Skeletal muscle tissue (tissue), 4 donors: ENCODE measurements around the gene PHF21A. TPM values are rescaled to one million over a fixed set of nuclear protein-coding genes. Genes with fewer than 3 reads are reported as not detected.
"Not testable (repeated sequence)": the region's sequence is repeated elsewhere in the genome, so short reads cannot be mapped to it uniquely, and the experiment has no call there.

Experiments used
- H3K27ac ChIP-seq: one replicate; pipeline ENCODE4 v1.7.0; 2013; ENCODE audit warnings: mild to moderate bottlenecking, low read depth, low read length, inconsistent platforms
- H3K27me3 ChIP-seq, 3 donors: one replicate each; pipeline ENCODE4 v1.7.0; 2013; ENCODE audit warnings: low read length in 3 of 3; ENCODE audit not compliant: control insufficient read depth in 3 of 3, insufficient read depth in 3 of 3
- H3K36me3 ChIP-seq, 3 donors: one replicate each; pipeline ENCODE4 v1.7.0; 2013; ENCODE audit warnings: low read length in 3 of 3; ENCODE audit not compliant: control insufficient read depth in 3 of 3, insufficient read depth in 3 of 3
- H3K4me1 ChIP-seq, 3 donors: one replicate each; pipeline ENCODE4 v1.7.0; 2013; ENCODE audit warnings: low read length in 3 of 3, mild to moderate bottlenecking in 3 of 3; ENCODE audit not compliant: control insufficient read depth in 3 of 3, insufficient read depth in 3 of 3
- H3K4me3 ChIP-seq, 3 donors: one replicate each; pipeline ENCODE4 v1.7.0; 2013; ENCODE audit warnings: low read length in 3 of 3
- H3K9ac ChIP-seq, 3 donors: one replicate each; pipeline ENCODE4 v1.7.0; 2013; ENCODE audit warnings: low read length in 3 of 3, mild to moderate bottlenecking in 3 of 3, moderate library complexity in 2 of 3, low read depth in 1 of 3
- H3K9me3 ChIP-seq, 3 donors: one replicate each; pipeline ENCODE4 v1.7.0; 2013; ENCODE audit warnings: low read length in 3 of 3; ENCODE audit not compliant: control insufficient read depth in 3 of 3
- total RNA-seq: library from RNA; depleted of rRNA; stranded (reverse); fragments of >200 nt; gene quantifications from one replicate; pipeline ENCODE4 v1.2.3, GENCODE V29; 2014
- donor health status: Osteomylitis.

PHF21A gene
- total RNA-seq, 1 donor from 2014 or later: 16.2 TPM

- no peak overlapping the region for H3K9ac ChIP-seq
- no peaks in the 10 kb centered on the region for H3K27me3 ChIP-seq
- H3K4me1 ChIP-seq: no peaks in the 10 kb centered on the region
- no peaks in the 10 kb centered on the region for H3K36me3 ChIP-seq
- H3K4me3 ChIP-seq: no peak overlapping the region
- no peak overlapping the region for H3K27ac ChIP-seq
- no peaks in the 10 kb centered on the region for H3K9me3 ChIP-seq
These were observed 101.1 kb downstream of the PHF21A start for GRCh38 chr11:46020084-46020599.

- Histone ChIP-seq H3K4me1 (no peaks in the 10 kb centered on the region), H3K27ac (no peak overlapping the region), H3K9ac (no peak overlapping the region), H3K27me3 (no peaks in the 10 kb centered on the region), H3K4me3 (no peak overlapping the region), H3K36me3 (no peaks in the 10 kb centered on the region), H3K9me3 (no peaks in the 10 kb centered on the region)
These were observed 102.6 kb downstream of the PHF21A start for GRCh38 chr11:46018651-46019050.

DNA sequence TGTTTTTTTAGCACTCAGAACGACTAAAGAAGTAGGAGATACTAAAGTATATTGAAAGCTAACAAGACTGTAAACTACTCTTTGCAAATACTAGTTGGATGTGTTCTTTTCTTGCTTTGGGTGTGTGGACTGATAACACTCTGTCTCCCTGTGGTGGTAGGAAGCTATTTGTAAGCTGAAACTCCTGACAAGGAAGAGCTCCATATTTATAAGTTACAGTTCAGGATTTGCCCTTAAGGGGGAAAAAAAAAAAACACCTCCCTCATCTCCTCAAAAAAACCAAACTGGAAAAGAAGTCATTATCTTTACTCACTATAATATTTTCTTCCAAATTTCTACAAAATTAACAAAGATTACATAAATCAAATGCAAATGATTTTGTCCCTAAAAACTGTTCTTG, 103.9 kb downstream of the PHF21A start:
- Histone ChIP-seq H3K36me3 (no peaks in the 10 kb centered on the region), H3K9me3 (no peaks in the 10 kb centered on the region), H3K4me3 (no peak overlapping the region), H3K4me1 (no peaks in the 10 kb centered on the region), H3K9ac (no peak overlapping the region), H3K27me3 (no peaks in the 10 kb centered on the region), H3K27ac (no peak overlapping the region)

GRCh38 chr11:46015941-46016340, 105.3 kb downstream of the PHF21A start:
- Histone ChIP-seq H3K9me3 (no peaks in the 10 kb centered on the region), H3K36me3 (no peaks in the 10 kb centered on the region), H3K27ac (no peak overlapping the region), H3K4me1 (no peaks in the 10 kb centered on the region), H3K4me3 (no peak overlapping the region), H3K9ac (no peak overlapping the region), H3K27me3 (no peaks in the 10 kb centered on the region)

- H3K9ac ChIP-seq, H3K27me3 ChIP-seq, H3K36me3 ChIP-seq: not testable (repeated sequence)
These were observed 107.1 kb downstream of the PHF21A start for GRCh38 chr11:46014168-46014567.

DNA sequence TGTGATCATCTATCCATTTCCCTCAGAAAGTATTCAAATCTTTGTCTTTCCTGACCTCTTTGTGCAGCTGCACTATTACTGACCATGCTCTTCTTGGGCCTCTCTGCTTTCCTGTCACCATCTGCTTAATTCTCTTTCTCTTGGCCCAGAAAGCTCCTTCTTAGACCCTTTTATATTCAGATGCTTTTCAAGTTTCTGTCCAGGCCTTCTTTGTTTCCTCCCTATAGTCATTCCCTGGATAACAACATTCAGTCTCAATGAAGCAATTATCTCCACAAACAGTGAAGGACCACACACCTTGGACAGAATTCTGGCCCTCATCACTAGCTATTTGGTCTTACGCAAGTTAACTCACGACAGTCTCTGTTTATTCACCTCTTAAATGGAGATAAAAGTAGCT, 109.1 kb downstream of the PHF21A start:
- no peaks in the 10 kb centered on the region for H3K4me1 ChIP-seq
- H3K9me3 ChIP-seq: no peaks in the 10 kb centered on the region
- no peak overlapping the region for H3K9ac ChIP-seq
- H3K27ac ChIP-seq: no peak overlapping the region
- H3K36me3 ChIP-seq: no peaks in the 10 kb centered on the region
- H3K4me3 ChIP-seq: no peak overlapping the region
- no peaks in the 10 kb centered on the region for H3K27me3 ChIP-seq

More at GRCh38 chr11:46014168-46014567, 107.1 kb downstream of the PHF21A start:
- H3K9me3 ChIP-seq, H3K4me3 ChIP-seq, H3K27ac ChIP-seq, H3K4me1 ChIP-seq: not testable (repeated sequence)

GRCh38 chr11:46010100-46010499, 111.2 kb downstream of the PHF21A start:
- H3K9ac ChIP-seq: no peak overlapping the region
- H3K4me1 ChIP-seq: no peaks in the 10 kb centered on the region
- no peak overlapping the region for H3K27ac ChIP-seq
- H3K4me3 ChIP-seq: no peak overlapping the region
- no peaks in the 10 kb centered on the region for H3K27me3 ChIP-seq
- no peaks in the 10 kb centered on the region for H3K36me3 ChIP-seq
- H3K9me3 ChIP-seq: no peaks in the 10 kb centered on the region

- H3K9ac ChIP-seq: no peak overlapping the region
- no peaks in the 10 kb centered on the region for H3K9me3 ChIP-seq
- no peak overlapping the region for H3K27ac ChIP-seq
- no peaks in the 10 kb centered on the region for H3K36me3 ChIP-seq
- no peaks in the 10 kb centered on the region for H3K4me1 ChIP-seq
- no peaks in the 10 kb centered on the region for H3K27me3 ChIP-seq
- H3K4me3 ChIP-seq: no peak overlapping the region
These were observed 111.6 kb downstream of the PHF21A start for GRCh38 chr11:46009647-46010046.

- no peak overlapping the region for H3K27ac ChIP-seq
- no peaks in the 10 kb centered on the region for H3K9me3 ChIP-seq
- no peaks in the 10 kb centered on the region for H3K36me3 ChIP-seq
- no peak overlapping the region for H3K4me3 ChIP-seq
- no peaks in the 10 kb centered on the region for H3K27me3 ChIP-seq
- H3K9ac ChIP-seq: no peak overlapping the region
- peaks cover 3 to 7% (median 6%) of the 10 kb centered on the region in 3 donors for H3K4me1 ChIP-seq
These were observed 114.7 kb downstream of the PHF21A start for GRCh38 chr11:46006418-46007070.

- Histone ChIP-seq H3K36me3 (peaks cover 0 to 2% (median 0%) of the 10 kb centered on the region in 3 donors), H3K9ac (no peak overlapping the region), H3K4me1 (peaks cover 3 to 7% (median 6%) of the 10 kb centered on the region in 3 donors), H3K27me3 (no peaks in the 10 kb centered on the region), H3K9me3 (no peaks in the 10 kb centered on the region), H3K27ac (no peak overlapping the region), H3K4me3 (no peak overlapping the region)
These were observed 117.7 kb downstream of the PHF21A start for GRCh38 chr11:46003572-46003971.
